HG03060 (cell line): ENCODE data around the gene ASTN2.

Experiments used
- ATAC-seq: cut with Tn5 transposase; IDR thresholded peaks from one replicate; pipeline ENCODE4 v1.9.1; 2021; ENCODE audit warnings: low read depth, moderate number of reproducible peaks; ENCODE audit not compliant: unreplicated experiment

The ASTN2 gene

DNA sequence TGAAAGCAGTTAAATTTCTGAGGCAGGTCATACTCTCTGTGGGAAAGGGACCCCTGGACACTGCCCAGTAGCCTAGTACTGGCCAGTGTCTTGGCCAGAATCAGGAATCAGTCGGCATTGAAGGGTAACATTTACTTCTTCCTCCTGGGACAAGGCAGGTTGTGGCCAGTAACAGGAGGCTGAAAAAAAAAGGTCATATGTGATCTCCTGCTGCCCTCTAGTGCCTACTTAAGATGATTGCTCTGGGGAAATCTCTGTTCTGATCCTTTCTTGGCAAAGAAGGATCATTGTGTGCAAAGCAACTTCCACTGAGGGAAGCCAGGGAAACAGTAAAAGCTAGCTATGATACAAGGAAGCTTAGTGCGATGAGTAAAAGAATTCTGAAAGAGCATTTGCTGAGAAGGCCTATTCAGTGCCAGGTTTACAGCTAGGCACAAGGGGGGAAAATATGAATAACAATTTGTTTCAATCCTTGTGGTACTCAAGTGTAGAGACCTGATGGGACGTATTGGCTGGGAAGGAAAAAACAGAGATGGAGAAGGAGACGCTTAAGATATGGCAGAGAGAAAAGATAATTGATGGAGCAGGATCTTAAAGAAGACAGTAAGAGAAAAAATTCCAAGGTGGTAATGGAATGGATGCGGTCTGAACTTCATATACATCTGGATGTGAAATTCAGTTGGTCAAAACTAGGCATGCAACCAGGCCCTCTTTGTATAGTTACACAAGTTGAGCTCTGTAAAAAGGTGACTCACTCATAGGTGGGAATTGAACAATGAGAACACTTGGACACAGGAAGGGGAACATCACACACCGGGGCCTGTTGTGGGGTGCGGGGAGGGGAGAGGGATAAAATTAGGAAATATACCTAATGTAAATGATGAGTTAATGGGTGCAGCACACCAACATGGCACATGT lies 753.6 kb downstream of the ASTN2 start:
- ATAC-seq: peak; percentile 73

GRCh38 chr9:116658265-116658664 lies 756.6 kb downstream of the ASTN2 start:
- ATAC-seq: no peak

DNA sequence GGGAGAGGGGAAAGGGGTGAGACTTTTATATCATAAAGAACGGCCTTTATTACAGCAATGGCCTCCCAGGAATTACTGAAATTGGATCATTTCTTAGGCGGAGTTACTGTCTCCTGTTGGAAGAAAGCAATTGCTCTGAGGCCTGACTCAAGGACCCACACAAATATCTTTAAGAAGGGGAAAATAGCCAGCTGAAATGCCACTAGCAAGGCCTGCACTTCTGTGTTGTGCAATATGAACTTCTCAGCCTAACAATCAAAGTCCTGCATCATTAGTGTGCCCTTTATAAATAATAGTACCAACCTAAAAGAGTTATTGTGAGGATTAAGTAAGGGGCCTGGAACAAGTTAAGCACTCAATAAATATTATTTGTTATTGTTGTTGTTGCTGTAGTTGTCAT lies 757.9 kb downstream of the ASTN2 start:
- no peak for ATAC-seq

- no peak for ATAC-seq
These were observed 758.3 kb downstream of the ASTN2 start for GRCh38 chr9:116656501-116656971.

DNA sequence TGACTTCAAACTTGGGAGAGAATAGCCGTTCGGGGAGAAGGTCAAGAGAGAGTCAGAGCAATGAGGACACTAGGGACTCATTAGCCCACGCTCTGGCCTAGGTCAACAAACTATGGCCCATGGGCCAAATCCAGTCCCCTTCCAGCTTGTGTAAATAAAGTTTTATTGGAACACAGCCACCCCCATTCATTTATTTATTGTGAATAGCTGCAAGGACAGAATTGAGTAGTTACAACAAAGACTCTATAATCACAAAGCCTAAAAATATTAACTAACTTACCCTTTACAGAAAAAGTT lies 760.9 kb downstream of the ASTN2 start:
- no peak for ATAC-seq

GRCh38 chr9:116653348-116654058 lies 761.4 kb downstream of the ASTN2 start:
- no peak for ATAC-seq

- no peak for ATAC-seq
These were observed 767.4 kb downstream of the ASTN2 start for GRCh38 chr9:116647515-116647809.

GRCh38 chr9:116646661-116647514 lies 768.0 kb downstream of the ASTN2 start:
- no peak for ATAC-seq

GRCh38 chr9:116644091-116644688 lies 770.7 kb downstream of the ASTN2 start:
- no peak for ATAC-seq

- no peak for ATAC-seq
These were observed 771.2 kb downstream of the ASTN2 start for GRCh38 chr9:116643691-116644090.

GRCh38 chr9:116641292-116642059 lies 773.4 kb downstream of the ASTN2 start:
- no peak for ATAC-seq

DNA sequence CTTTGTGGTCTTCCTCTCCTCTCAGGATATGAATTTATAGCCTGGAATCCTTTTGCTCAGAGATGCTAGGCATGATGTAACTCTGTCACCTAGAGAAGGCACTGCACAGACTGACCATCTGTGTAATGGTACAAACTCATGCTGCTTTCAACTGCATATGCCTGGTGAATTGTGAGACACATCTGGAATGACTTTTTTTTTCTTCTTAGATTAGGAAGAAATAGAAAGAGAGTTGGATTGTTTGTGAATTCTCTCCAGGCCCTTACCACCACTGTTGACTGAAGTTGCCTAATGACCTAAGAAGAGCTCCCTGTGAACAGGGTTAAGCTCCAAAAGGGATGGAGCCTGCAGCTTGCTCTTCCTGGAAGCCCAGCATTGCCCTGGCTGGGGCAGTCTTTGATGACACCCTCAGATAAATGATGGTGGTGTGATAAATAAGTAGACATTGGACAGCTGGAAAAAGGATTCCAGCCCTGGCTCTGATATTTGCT lies 775.6 kb downstream of the ASTN2 start:
- ATAC-seq: no peak

- no peak for ATAC-seq
These were observed 778.9 kb downstream of the ASTN2 start for GRCh38 chr9:116635908-116636307.

DNA sequence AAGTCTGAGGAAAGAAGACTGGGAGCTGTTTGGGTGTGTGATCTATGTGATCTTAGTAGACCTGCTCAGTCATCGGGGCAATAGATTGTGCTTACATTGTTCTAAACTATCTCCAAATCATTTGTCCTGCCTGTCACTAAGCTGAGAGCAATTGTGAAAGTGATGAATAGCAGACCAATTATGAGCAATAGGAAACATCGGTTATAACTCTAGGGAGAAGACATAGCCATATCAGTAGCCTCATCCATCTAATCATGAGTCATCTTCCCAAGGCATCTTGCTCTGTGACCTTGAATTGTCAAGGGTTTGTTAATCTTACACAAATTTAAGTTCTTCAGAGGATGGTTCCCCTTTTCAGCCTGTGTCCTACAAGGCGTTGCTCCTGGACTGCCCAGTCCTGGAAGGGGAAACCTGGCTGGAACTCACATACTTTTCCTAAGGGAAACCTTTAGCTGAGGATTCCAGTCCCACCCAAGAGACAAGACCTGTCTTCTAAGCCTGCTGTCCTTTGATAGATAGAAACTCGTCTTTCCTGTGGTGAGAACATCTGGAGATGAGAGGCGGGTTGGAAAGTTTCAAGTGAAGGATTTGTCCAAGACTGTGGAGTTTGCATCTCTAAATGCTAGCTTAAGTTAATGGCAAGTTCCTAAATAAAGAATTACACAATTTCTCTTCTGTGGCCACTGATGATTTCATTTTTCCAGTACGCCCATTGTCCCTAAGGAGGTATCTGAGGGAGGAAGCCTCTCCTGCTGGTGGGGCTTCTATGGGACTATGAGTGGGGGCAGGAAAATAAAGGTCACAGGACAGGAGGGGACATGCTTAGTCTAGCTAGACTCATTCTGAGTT lies 781.6 kb downstream of the ASTN2 start:
- no peak for ATAC-seq

DNA sequence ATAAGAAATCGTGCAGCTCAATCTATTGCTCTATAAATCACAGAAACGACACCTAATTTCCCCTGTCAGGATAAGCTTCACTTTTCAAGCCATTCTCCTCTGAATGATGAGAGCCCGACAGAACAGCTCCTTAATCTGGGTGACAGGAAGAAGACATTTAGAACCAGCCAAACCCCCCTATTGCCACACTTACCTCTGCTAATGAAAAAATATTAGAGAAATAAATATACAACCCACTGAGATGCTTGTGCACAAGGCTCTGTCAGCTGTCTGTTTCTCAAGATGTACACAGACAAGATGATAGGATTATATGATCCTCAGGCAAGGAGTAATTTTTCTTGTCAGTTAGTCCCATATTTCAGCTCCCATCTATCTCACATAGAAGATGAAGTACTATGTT lies 785.2 kb downstream of the ASTN2 start:
- no peak for ATAC-seq

GRCh38 chr9:116628716-116629115 lies 786.1 kb downstream of the ASTN2 start:
- no peak for ATAC-seq

- no peak for ATAC-seq
These were observed 787.4 kb downstream of the ASTN2 start for GRCh38 chr9:116627433-116627832.

GRCh38 chr9:116626762-116627161 lies 788.1 kb downstream of the ASTN2 start:
- ATAC-seq: no peak

- ATAC-seq: no peak
These were observed 791.1 kb downstream of the ASTN2 start for GRCh38 chr9:116623715-116624114.
